Loucy (cell line): ENCODE data around the gene KIRREL3.

Experiments
- H2AFZ ChIP-seq: fragments of 200-600 bp; sonication (generic); 2 replicates; pipeline ENCODE4 v1.6.0; 2016; ENCODE audit warnings: antibody characterized with exemption, mild to moderate bottlenecking, low read length, moderate library complexity
- H3F3A ChIP-seq: fragments of 200-600 bp; 2 replicates; pipeline ENCODE4 v1.6.0; 2016; ENCODE audit warnings: antibody characterized with exemption, low read depth, mild to moderate bottlenecking
- H3K27me3 ChIP-seq: fragments of 200-600 bp; sonication (generic); 2 replicates; pipeline ENCODE4 v1.6.1; 2014; ENCODE audit warnings: low read length, mild to moderate bottlenecking; ENCODE audit not compliant: insufficient read depth, poor library complexity, severe bottlenecking
- H3K36me3 ChIP-seq: fragments of 200-600 bp; sonication (generic); 2 replicates; pipeline ENCODE4 v1.6.1; 2016; ENCODE audit warnings: low read length; ENCODE audit not compliant: insufficient read depth
- H3K4me1 ChIP-seq: fragments of 200-600 bp; sonication (generic); 2 replicates; pipeline ENCODE4 v1.5.1; 2014; ENCODE audit warnings: low read length, mild to moderate bottlenecking; ENCODE audit not compliant: insufficient read depth, poor library complexity, severe bottlenecking
- H3K4me2 ChIP-seq: fragments of 200-600 bp; sonication (generic); 2 replicates; pipeline ENCODE4 v1.6.0; 2014; ENCODE audit warnings: antibody characterized with exemption, low read length, low read depth, mild to moderate bottlenecking; ENCODE audit not compliant: poor library complexity, severe bottlenecking
- H3K4me3 ChIP-seq: fragments of 200-600 bp; sonication (generic); 2 replicates; pipeline ENCODE4 v1.5.1; 2014; ENCODE audit warnings: low read length, mild to moderate bottlenecking, mixed read lengths; ENCODE audit not compliant: poor library complexity, severe bottlenecking
- H3K79me2 ChIP-seq: fragments of 200-600 bp; sonication (generic); 2 replicates; pipeline ENCODE4 v1.6.1; 2014; ENCODE audit warnings: low read length; ENCODE audit not compliant: insufficient read depth
- H3K9ac ChIP-seq: fragments of 200-600 bp; sonication (generic); 2 replicates; pipeline ENCODE4 v1.6.0; 2014; ENCODE audit warnings: mild to moderate bottlenecking, low read depth, low read length, moderate library complexity; ENCODE audit not compliant: poor library complexity, severe bottlenecking
- H3K9me2 ChIP-seq: fragments of 200-600 bp; sonication (generic); replicated peaks from 2 replicates; pipeline ENCODE4 v1.6.1; 2016; ENCODE audit warnings: low read depth, low read length, mixed read lengths
- H3K9me3 ChIP-seq: fragments of 200-600 bp; sonication (generic); 2 replicates; pipeline ENCODE4 v1.6.1; 2014; ENCODE audit warnings: mild to moderate bottlenecking, antibody characterized with exemption, low read length, low read depth; ENCODE audit not compliant: insufficient read depth
- H4K20me1 ChIP-seq: fragments of 200-600 bp; sonication (generic); 2 replicates; pipeline ENCODE4 v1.6.0; 2014; ENCODE audit warnings: antibody characterized with exemption, low read length, mild to moderate bottlenecking; ENCODE audit not compliant: insufficient read depth, poor library complexity, severe bottlenecking
- CTCF ChIP-seq: fragments of 200-600 bp; sonication (generic); conservative IDR thresholded peaks from 2 replicates; pipeline ENCODE4 v1.5.1; 2014; ENCODE audit warnings: mild to moderate bottlenecking, antibody characterized with exemption, low read length
- EZH2phosphoT487 ChIP-seq: fragments of 200-600 bp; IDR thresholded peaks from 2 replicates; pipeline ENCODE4 v1.6.1; 2018; ENCODE audit warnings: antibody characterized with exemption, mild to moderate bottlenecking, moderate library complexity, borderline replicate concordance

Gene KIRREL3

GRCh38 chr11:126440276-126440675 is 560.3 kb downstream of the KIRREL3 start:
- H3K4me1 ChIP-seq = peaks cover 13% of the 10 kb centered on the region
- H3K27me3 ChIP-seq = no peaks in the 10 kb centered on the region
- no peaks in the 10 kb centered on the region for H4K20me1 ChIP-seq
- no peaks in the 10 kb centered on the region; the same call in 1 of the 2 replicates for H3K36me3 ChIP-seq
- H3K4me2 ChIP-seq = no peak overlapping the region
- no peak overlapping the region for H3K9ac ChIP-seq
- no peaks in the 10 kb centered on the region for H3K9me3 ChIP-seq
- no peak overlapping the region for H2AFZ ChIP-seq
- H3F3A ChIP-seq = no peaks in the 10 kb centered on the region
- no peaks in the 10 kb centered on the region for H3K79me2 ChIP-seq
- H3K4me3 ChIP-seq = no peak overlapping the region
- no peaks in the 10 kb centered on the region for H3K9me2 ChIP-seq
- no peak for TF ChIP-seq CTCF
- no peak for TF ChIP-seq EZH2phosphoT487

- Histone ChIP-seq H3K9ac (no peak overlapping the region), H3K79me2 (no peaks in the 10 kb centered on the region), H3K27me3 (no peaks in the 10 kb centered on the region), H3K4me1 (peaks cover 13% of the 10 kb centered on the region), H3K4me3 (no peak overlapping the region), H3K36me3 (no peaks in the 10 kb centered on the region; the same call in 1 of the 2 replicates), H2AFZ (no peak overlapping the region), H4K20me1 (no peaks in the 10 kb centered on the region), H3K4me2 (no peak overlapping the region), H3F3A (no peaks in the 10 kb centered on the region), H3K9me2 (no peaks in the 10 kb centered on the region), H3K9me3 (no peaks in the 10 kb centered on the region)
- TF ChIP-seq CTCF (no peak), EZH2phosphoT487 (no peak)
Observed at GRCh38 chr11:126438691-126439090, 561.9 kb downstream of the KIRREL3 start.

- Histone ChIP-seq H3K4me3 (no peak overlapping the region), H3K79me2 (no peaks in the 10 kb centered on the region), H3K4me1 (peaks cover 15% of the 10 kb centered on the region), H2AFZ (no peak overlapping the region), H3K9me2 (no peaks in the 10 kb centered on the region), H3K9ac (no peak overlapping the region), H4K20me1 (no peaks in the 10 kb centered on the region), H3K4me2 (no peak overlapping the region), H3F3A (no peaks in the 10 kb centered on the region), H3K27me3 (no peaks in the 10 kb centered on the region), H3K9me3 (no peaks in the 10 kb centered on the region), H3K36me3 (no peaks in the 10 kb centered on the region; the same call in 1 of the 2 replicates)
- no peak for TF ChIP-seq EZH2phosphoT487
- no peak for TF ChIP-seq CTCF
Observed at GRCh38 chr11:126438272-126438671, 562.3 kb downstream of the KIRREL3 start.
